Activated CD8-positive, alpha-beta T cell treated with anti-CD3 and anti-CD28 coated beads for 36 hours (primary cell): ENCODE results near the gene PEX14. TPM values are rescaled to one million over a fixed set of nuclear protein-coding genes. Genes with fewer than 3 reads are reported as not detected.

Experiments used
- ATAC-seq: fragments of 200-7000 bp; cut with Tn5 transposase; one replicate; pipeline ENCODE4 v1.10.0; 2021; ENCODE audit warnings: mild to moderate bottlenecking, moderate library complexity
- CTCF ChIA-PET: fragments of 350-600 bp; sonication (Branson Sonifier 250); formaldehyde crosslinking; loops from one replicate; lab custom pipeline; 2021; ENCODE audit warnings: antibody characterized with exemption; lab: Charles Lee
- POLR2A ChIA-PET: fragments of 350-600 bp; sonication (Branson Sonifier 250); formaldehyde crosslinking; loops from one replicate; lab custom pipeline; 2021; ENCODE audit warnings: antibody characterized with exemption; lab: Charles Lee
- DNase-seq: peaks from one replicate; pipeline ENCODE4 v3.0.0-alpha.2; 2020
- H3K27ac Mint-ChIP-seq: one replicate; pipeline ENCODE4 v1.8.0; 2021; ENCODE audit warnings: mild to moderate bottlenecking, mixed read lengths
- H3K27me3 Mint-ChIP-seq: one replicate; pipeline ENCODE4 v1.8.0; 2021; ENCODE audit warnings: mixed read lengths
- H3K36me3 Mint-ChIP-seq: one replicate; pipeline ENCODE4 v1.8.0; 2021; ENCODE audit warnings: low read depth, mixed read lengths
- H3K4me1 Mint-ChIP-seq: one replicate; pipeline ENCODE4 v1.8.0; 2021; ENCODE audit warnings: low read depth, mixed read lengths
- H3K4me3 Mint-ChIP-seq: one replicate; pipeline ENCODE4 v1.8.0; 2021; ENCODE audit warnings: mild to moderate bottlenecking, moderate library complexity, mixed read lengths
- H3K9me3 Mint-ChIP-seq: one replicate; pipeline ENCODE4 v1.8.0; 2021; ENCODE audit warnings: mixed read lengths
- CTCF ChIP-seq: fragments of 200-600 bp; IDR thresholded peaks from one replicate; pipeline ENCODE4 v1.8.0; 2022; ENCODE audit warnings: antibody characterized with exemption, mild to moderate bottlenecking
- intact Hi-C: fragments of 100-400 bp; cut with micrococcal nuclease; formaldehyde crosslinking; loops from one replicate; pipeline ENCODE4 v1.10.0; 2022
- total RNA-seq, 2 experiments: library from RNA; stranded (reverse); gene quantifications; one replicate each; pipeline ENCODE4 v1.2.3, GENCODE V29; 2021

The PEX14 gene
- total RNA-seq, 2 experiments from 2014 or later, result 18.0 to 18.5 TPM

- no peaks in the 10 kb centered on the region for H3K36me3 Mint-ChIP-seq
- H3K4me3 Mint-ChIP-seq, result no peak overlapping the region
- no peaks in the 10 kb centered on the region for H3K27me3 Mint-ChIP-seq
- no peak overlapping the region for H3K27ac Mint-ChIP-seq
- ATAC-seq (no peak), DNase-seq (no peak)
- no peaks in the 10 kb centered on the region for H3K9me3 Mint-ChIP-seq
- no peak for TF ChIP-seq CTCF
- ChIA-PET POLR2A (no interaction called here), CTCF (no interaction called here)
- H3K4me1 Mint-ChIP-seq, result no peaks in the 10 kb centered on the region
- intact Hi-C loops, result no loop called here
These were observed 166.2 kb downstream of the PEX14 start for GRCh38 chr1:10640843-10641553.

DNA sequence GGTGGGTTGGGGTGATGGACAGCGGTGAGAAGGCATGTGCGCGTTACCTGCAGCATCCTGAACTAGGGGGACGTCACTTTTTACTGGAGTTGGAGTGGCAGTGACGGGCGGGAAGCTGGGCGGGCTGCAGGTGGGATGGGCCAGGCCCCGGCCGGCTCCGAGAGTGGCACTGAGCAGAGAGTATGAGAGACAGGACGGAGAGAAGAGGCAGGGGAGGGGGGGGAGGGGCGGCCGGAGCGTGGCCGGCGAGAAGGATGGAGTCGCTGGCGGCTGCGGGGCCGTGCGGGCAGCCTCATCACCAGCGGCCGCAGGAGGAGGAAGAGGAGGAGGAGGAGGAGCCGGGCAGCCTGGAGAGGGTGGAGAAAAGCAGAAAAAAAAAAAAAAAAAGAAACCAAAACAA, 167.2 kb downstream of the PEX14 start:
- ChIA-PET CTCF (no interaction called here), POLR2A (no interaction called here)
- H3K4me3 Mint-ChIP-seq, result no peak overlapping the region
- no peaks in the 10 kb centered on the region for H3K27me3 Mint-ChIP-seq
- TF ChIP-seq CTCF, result no peak
- H3K9me3 Mint-ChIP-seq, result no peaks in the 10 kb centered on the region
- no peak for ATAC-seq
- intact Hi-C loops, result no loop called here
- H3K27ac Mint-ChIP-seq, result no peak overlapping the region
- no peaks in the 10 kb centered on the region for H3K36me3 Mint-ChIP-seq
- DNase-seq, result no peak
- H3K4me1 Mint-ChIP-seq, result no peaks in the 10 kb centered on the region

- H3K4me1 Mint-ChIP-seq, result no peaks in the 10 kb centered on the region
- no peak for ATAC-seq
These were observed 167.8 kb downstream of the PEX14 start for GRCh38 chr1:10642403-10643080.

DNA sequence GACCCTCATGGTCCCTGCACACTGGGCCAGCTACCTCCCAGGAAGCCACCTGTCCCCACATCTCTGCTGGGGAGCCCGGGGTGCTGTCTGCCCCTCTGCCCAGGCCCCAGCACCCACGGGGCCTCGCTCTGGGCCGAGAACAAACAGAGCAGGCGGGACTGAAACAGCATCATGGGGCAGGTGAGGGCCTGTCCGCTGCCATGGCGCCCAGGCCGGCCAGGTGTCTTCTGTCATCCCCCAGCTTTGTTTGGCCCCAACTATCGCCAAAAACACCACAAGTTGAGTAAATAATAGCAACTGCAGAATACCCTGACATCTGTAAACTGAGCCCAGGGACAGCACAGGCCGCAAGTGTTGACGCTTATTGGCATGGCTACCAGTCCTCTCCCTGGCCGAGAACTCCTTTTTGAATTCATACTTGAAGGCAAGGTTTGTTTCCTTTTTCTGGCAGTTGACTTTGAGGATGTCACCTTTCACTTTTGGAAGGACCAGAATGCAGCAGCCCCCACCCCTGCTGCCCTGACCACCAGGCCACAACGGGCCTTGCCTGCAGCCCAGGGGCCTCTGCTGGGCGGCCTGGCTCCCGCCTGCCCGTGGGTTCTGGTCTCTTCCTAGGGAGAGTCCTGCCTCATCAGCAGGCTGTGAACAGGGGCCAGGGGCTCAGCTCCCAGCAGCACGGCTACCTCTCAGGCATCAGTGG, 169.0 kb downstream of the PEX14 start:
- DNase-seq (no peak), ATAC-seq (no peak)
- Mint-ChIP-seq H3K36me3 (no peaks in the 10 kb centered on the region), H3K27me3 (no peaks in the 10 kb centered on the region), H3K27ac (no peak overlapping the region), H3K4me1 (no peaks in the 10 kb centered on the region), H3K9me3 (no peaks in the 10 kb centered on the region), H3K4me3 (no peak overlapping the region)
- no peak for TF ChIP-seq CTCF
- intact Hi-C loops, result no loop called here
- POLR2A ChIA-PET, result interaction anchor here (0.6 kb wide), 1 partner anchor 14 kb away, joined by 3 read pairs; no protein-coding TSS in a partner anchor
- CTCF ChIA-PET, result no interaction called here

More at GRCh38 chr1:10642403-10643080, 167.8 kb downstream of the PEX14 start:
- intact Hi-C loops, result no loop called here
- Mint-ChIP-seq H3K27me3 (no peaks in the 10 kb centered on the region), H3K27ac (no peak overlapping the region), H3K9me3 (no peaks in the 10 kb centered on the region), H3K4me3 (no peak overlapping the region), H3K36me3 (no peaks in the 10 kb centered on the region)
- no peak for TF ChIP-seq CTCF
- POLR2A ChIA-PET, result no interaction called here
- CTCF ChIA-PET, result no interaction called here
- DNase-seq, result no peak
